Measurements from ENCODE around the gene THRAP3. TPM values are rescaled to one million over a fixed set of nuclear protein-coding genes. Genes with fewer than 3 reads are reported as not detected.
"Not testable (repeated sequence)": the region's sequence is repeated elsewhere in the genome, so short reads cannot be mapped to it uniquely, and the experiment has no call there.

Gene THRAP3
- total RNA-seq, 1 experiment from 2014 or later: 87.7 TPM

DNA sequence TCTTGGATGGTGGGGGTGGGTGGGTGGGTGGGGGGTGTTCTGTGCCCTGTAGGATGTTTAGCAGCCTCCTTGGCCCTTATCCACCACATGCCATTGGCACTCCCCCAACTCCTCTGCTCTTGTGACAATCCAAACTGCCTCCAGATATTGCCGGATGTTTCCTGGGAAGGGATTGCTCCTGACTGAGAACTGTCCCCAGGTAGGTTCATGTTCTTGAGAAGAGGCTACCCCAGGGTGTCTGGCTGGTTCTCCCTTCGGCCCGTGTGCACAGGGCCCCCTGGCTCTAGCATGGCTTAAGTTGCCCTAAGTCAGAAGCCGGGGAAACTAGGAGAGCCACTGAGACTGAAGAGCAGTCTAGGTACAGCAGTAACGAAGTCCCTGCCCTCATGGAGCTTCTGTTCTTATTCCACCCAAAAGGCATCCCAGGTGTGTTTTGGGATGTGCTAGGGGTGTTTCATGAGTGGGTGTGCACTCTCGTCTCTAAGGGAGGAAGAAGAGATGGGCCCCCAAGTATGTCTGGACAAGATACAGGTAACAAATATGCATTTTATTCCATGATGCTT is 19.8 kb upstream of the THRAP3 start:
- peak; percentile 55 for DNase-seq (ENCODE audit: low read depth)

DNA sequence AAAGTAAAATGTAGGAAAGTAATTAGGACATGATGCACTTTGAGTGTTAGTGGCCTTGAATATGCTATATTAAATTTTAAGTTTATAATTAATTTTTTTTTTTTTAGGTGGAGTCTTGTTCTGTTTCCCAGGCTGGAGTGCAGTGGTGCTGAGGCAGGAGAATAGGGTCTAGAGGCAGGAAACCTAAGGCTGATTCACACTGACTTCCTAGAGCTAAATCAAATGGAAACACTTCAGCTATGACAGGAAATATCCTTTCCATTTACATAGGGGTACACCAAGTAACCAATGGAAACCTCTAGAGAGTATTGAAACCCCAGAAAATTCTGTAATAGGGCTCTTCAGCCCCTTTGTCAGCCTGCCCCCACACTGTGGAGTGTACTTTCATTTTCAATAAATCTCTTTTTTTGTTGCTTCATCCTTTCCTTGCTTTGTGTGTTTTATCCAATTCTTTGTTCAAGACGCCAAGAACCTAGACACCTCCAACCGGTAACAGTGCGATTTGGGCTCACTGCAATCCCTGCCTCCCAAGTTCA is 17.9 kb upstream of the THRAP3 start:
- no peak for DNase-seq (ENCODE audit: low read depth)

DNA sequence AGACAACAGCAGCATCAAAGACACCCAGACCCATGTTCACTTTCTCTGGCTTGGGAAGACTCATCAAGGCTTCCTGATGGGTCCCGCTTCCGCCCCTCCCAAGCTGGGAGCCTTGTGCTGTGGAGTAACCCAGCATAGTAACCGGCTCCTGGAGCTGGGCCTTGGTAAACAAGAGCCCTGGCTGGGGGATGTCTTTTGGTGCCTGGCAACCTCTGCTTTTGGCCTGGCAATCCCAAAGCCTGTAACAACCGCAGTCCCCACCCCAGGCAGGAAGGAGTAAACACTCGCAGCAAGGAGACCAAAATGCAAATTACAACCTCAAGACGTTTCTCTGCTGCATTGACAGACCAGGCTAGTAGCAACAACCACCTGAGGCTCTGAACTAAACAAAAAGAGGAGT is 16.9 kb upstream of the THRAP3 start:
- peak; percentile 68 for DNase-seq (ENCODE audit: low read depth)

DNA sequence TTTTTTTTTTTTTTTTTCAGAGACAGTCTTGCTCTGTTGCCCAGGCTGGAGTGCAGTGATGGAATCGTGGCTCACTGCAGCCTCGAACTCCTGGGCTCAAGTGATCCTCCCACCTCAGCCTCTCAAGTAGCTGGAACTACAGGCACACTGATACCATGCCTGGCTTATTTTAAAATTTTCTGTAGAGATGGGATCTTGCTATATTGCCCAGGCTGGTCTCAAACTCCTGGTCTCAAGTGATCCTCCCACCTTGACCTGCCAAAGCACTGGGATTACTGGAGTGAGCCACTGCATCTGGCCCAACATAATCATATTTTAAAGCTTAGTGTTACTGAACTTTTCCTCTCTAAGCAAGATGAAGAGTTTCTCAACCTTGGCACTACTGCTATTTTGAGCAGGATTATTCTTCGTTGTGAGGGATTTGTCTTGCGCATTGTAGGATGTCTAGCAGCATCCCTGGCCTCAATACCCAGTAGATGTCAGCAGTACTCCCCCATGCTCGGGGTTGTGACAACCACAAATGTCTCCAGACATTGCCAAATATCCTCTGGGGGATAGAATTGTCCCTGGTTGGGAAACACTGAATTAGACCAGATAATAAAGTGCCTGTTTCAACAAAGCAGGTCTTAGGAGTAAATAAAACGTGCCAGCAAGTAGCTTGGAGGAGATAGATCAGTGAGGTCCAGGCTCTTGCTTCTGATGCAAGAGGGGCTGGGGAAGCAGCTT is 15.1 kb upstream of the THRAP3 start:
- no peak for DNase-seq (ENCODE audit: low read depth)

DNA sequence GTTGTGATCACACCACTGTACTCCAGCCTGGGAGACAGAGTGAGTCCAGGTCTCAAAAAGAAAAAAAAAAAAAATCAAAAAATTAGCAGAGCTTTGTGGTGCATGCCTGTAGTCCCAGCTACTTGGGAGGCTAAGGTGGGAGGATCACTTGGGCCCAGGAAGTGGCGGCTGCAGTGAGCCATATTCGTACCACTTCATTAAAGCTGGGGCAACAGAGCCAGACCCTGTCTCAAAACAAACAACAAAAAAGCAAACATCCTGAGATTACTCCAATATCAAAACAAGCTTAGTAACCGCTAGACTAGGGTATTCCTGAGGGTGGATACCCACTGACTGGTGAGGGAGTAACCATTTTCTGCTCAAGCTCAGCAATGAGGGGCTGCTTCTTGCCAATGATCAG is 12.9 kb upstream of the THRAP3 start:
- DNase-seq (ENCODE audit: low read depth): no peak

DNA sequence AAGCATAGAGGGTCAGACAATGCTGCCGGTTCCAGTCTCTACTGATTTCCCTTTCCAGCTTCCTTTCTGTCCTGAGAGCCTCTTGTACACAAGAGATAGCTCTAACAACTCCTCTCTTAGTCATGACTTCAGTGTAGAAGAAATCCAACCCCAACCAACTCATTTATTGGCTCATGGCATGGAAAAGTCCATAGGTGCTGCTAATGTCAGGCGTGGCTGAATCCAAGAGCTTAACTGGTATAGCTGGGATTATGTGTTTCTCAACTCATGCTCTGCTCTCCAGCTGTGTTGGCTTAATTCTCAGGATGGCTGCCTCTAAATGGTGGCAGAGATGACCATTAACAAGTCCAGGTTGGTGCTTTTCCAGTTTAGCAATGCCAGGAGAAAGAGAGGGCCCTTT is 12.4 kb upstream of the THRAP3 start:
- no peak for DNase-seq (ENCODE audit: low read depth)

DNA sequence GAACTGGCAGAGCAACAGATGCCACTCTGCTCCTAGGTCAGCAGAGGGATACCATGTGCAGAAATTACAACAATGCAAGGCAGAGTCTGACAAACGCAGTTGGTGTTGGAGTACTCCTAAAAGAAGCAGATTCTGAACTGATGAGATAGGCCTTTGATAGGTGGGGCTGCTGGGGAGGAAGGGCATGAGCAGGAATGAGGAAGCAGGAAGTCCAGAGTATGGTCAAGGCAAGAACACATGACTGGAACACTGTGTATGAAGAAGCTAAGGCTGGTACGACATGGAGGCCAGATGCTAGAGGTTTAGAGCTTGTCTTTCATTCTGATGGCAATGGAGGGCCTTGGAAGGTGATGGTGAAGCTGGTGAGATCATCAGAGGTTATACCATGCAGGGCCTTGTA is 11.5 kb upstream of the THRAP3 start:
- DNase-seq (ENCODE audit: low read depth): no peak

DNA sequence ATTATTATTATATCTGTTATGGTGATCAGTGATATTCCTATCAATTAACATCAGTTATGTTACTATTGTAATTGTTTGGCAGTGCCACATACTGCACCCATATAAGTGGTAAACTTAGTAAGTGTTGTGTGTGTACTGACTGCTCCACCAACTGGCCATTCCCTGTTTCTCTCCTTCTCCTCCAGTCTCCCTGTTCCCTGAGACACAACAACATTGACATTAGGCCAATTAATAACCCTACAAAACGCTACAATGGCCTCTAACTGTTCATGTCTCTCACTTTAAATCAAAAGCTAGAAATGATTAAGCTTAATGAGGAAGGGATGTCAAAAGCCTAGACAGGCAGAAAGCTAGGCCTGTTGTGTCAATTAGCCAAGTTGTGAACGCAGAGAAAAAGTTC is 6.6 kb upstream of the THRAP3 start:
- peak; percentile 55 for DNase-seq (ENCODE audit: low read depth)

DNA sequence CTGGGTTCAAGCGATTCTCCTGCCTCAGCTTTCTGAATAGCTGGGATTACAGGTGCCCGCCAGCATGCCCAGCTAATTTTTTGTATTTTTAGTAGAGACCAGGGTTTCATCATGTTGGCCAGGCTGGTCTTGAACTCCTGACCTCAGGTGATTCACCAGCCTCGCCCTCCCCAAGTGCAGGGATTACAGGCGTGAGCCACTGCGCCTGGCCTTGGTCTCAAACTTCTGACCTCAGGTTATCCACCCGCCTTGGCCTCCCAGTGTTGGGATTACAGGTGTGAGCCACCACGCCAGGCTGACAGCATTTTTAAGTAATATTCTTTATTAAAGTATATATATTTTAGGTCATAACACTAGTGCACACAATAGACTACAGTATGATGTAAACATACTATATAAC is 2.3 kb upstream of the THRAP3 start:
- DNase-seq (ENCODE audit: low read depth): not testable (repeated sequence)

DNA sequence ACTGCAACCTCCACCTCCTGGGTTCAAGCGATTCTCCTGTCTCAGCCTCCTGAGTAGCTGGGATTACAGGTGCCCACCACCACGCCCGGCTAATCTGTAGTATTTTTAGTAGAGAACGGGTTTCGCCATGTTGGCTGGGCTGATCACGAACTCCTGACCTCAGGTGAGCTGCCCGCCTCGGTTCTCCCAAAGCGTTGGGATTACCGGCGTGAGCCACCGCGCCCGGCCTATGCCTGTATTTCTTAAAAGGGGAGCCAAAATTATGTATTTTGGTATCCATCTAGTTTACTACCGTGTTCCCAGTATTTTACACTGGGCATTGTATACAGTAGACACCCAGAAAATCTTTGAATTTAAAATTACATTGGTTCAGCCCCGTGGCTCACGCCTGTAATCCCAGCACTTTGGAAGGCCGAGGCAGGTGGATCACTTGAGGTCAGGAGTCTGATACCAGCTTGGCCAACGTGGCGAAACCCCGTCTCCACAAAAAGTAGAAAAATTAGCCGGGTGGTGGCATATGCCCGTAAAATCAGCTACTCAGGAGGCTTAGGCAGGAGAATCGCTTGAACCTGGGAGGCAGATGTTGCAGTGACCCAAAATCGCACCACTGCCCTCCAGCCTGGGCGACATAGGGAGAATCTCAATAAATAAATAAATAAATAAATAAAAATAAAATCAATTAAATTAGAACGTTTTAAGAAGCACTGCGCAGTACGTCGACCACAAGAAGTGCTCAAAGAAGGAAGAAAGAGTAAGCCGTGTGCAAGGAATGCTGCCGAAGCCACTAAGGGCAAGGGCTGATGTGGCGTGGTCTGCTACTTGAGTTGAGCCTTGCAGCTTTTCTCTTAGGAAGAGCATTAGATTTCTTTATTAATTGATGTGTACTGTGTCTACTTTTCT is 1.5 kb upstream of the THRAP3 start:
- peak; percentile 3 for DNase-seq (ENCODE audit: low read depth)

DNA sequence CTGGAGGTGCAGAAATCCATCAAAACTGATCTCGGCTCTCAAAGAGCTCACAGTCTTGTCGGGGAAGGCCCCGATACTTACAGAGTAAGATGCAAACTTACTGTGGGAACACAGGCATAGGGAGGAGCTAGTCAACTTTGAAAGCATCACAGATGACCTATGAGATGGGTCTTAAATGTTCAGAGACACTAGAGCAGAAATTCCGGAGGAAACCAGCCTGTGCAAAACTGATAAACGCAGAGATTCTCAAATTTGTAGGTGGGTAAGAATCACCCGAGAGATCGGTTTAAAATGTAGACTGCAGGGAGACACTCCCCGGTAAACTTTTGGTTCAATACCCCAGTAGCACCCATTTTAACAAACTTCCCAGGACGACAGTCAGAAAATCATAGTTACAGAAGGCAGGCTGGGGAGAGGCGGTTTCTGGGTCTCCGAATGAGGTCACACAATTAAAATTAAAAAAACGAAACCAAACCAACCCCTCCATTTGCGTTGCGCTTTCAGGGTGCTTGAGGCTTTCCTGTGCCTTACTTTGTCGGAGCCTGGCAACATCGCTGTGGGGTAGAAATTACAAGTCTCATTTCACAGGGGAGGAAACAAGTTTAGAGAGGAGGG is 755 bp upstream of the THRAP3 start:
- peak; percentile 57 for DNase-seq (ENCODE audit: low read depth)

DNA sequence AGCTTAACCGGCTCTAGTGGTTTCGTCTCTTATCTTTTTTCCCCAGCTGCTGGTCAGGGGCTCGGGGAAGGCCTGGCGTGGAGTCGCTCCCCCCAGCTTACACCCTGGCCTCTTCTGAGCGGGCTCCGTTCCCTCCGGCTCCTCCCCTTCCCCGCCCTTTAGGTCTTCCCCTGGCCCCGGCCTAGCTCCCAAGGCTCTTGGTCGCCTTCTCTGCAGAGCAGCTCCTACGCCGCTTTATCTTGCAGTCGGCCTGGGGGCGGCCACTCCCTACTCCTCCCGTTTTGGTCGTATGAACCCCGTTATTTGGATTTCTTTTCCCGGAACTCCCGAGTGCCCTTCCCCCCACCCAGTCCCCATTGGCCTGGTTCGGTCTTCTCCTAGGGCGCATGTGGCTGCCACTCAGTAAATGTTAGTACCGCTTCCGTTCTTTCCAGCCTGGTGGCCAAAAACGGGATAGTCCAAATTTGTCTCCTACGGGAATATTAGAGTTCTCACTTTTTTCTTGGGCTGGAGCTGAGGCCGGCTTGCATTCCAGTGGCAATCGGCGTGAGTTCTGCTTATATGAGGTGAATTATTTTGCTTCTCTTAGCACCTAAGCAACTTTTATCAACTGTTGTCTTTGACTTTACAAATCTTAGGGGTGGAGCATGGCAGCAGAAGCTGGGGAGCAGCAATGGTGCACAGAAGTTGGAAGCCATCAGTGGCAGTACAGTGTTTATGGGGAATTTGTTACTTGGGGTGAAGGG is 467 bp downstream of the THRAP3 start:
- peak; percentile 91 for DNase-seq (ENCODE audit: low read depth)

DNA sequence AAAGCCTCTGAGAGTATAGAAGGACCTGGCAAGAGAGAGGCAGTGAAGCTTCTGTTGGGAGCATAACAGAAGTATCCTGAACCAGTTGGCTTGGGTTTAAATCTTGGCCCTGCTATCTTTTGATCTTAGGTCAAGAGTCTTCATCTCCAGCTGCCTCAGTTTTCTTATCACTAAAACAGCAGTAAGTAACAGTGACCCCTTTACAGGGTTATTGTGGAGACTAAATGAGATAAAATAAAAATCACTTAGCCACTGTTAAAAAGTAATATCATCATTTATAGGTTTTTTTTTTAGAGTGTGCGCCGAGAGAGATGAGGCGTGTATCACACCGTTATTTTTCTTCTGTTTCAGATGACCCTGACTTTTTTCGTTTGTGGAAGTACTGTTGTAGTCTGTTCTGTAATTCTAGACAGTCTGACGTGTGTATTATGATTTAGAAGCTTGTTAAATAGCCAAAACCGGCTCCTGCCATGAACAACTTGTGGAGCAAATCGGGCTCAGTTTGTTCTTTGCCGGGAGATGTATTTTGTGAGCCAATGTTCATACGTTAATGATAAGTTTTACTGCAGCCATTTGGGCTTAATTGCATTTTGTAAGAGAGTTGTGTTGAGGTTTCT is 1.1 kb downstream of the THRAP3 start:
- no peak for DNase-seq (ENCODE audit: low read depth)

DNA sequence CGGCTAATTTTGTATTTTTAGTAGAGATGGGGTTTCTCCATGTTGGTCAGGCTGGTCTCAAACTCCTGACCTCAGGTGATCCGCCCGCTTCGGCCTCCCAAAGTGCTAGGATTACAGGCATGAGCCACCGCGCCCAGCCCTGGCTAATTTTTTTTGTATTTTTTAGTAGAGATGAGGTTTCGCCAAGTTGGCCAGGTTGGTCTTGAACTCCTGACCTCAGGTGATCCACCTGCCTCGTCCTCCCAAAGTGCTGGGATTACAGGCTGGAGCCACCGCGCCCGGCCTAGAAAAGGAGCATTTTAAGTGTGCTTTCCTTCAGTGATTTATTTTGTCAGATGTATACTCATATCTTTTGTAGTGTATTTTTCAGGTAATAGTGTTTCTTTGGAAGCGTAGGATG is 6.0 kb downstream of the THRAP3 start:
- not testable (repeated sequence) for DNase-seq (ENCODE audit: low read depth)

DNA sequence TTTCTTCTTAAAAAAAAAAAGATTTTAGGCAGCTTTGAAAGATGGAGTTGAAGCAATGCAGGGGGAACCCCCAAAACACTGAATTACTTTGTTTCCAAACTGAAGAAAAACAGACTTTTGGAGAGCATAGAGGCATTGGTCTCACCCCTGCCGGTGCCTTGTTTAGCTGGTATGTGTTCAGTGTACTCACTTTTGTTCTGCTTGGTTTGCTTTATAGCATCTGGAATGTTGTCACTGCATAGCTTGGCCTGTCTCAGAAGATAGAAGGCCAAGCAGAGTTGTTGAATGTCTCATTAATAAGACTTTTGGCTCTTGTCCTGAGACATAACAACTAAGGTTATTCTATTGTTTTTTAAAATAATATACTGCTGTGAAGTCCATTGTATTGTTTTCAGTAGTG is 6.9 kb downstream of the THRAP3 start:
- no peak for DNase-seq (ENCODE audit: low read depth)

DNA sequence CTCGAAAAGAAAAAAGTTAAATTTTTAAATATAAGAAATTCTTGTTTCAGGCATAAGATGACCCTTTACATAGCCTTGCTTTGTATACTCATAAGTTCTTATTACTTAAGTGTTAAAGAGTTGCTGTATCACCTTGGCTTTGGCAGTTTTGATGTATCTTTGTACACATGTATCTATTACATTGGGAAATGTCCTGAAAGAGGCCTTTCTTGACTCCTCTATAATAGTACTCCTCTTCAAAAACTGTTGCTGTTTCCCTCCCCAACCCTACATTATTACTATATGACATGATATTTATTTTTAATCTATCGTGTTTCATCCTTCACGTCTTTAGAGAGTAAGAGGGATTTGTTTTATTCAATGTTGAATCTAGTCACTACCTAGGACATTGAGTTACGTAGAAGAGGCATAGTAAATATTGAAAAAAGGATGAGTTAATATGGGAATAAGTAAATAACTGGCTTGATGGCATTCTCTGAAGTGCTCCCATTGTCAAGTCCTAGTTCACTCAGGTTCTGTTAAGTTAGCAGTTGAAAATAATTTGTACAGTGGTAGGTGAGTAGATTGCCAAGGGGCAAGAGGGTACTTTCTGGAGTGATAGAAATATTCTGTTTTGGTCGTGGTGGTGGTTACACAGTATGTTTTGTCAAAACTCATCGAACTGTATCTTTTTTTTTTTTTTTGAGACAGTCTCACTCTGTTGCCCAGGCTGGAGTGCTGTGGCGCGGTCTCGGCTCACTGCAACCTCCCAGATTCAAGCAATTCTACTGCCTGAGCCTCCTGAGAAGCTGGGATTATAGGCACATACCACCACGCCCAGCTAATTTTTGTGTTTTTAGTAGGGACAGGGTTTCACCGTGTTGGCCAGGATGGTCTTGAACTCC is 8.2 kb downstream of the THRAP3 start:
- no peak for DNase-seq (ENCODE audit: low read depth)

DNA sequence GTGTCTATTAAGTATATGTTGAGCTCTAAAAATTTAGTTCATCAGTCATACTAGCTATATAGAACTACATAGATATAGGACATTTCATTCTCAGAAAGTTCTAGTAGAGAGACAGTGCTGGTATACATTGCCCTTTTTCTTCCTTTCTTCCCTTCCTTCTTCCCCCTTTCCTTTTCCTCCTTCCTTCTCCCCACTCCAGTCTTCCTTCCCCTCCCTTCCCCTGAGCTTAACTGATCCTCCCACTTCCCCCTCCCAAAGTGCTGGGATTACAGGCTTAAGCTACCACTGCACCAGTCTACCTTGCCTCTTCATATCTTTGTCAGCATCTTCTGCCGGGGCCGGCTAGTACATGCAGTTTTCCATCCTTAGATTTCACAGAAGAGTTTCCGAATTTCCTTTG is 12.1 kb downstream of the THRAP3 start:
- DNase-seq (ENCODE audit: low read depth): no peak

DNA sequence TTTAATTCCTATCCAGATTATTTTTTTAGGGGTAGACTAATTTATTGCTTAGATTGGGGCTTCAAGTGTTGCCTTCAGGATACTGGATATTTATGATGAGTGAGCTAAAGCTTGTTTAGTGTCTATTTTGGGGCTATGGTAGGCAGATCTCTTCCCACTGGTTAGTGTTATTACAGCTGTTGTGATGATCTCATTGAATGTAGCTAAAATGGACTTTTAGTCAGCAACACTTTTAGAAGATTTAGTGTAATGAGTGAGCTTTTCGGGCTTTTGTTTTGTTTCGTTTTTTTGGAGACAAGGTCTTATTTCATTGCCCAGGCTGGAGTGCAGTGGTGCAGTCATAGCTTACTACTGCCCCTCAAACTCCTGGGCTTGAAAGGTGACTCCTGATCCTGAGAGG is 14.2 kb downstream of the THRAP3 start:
- peak; percentile 94 for DNase-seq (ENCODE audit: low read depth)

DNA sequence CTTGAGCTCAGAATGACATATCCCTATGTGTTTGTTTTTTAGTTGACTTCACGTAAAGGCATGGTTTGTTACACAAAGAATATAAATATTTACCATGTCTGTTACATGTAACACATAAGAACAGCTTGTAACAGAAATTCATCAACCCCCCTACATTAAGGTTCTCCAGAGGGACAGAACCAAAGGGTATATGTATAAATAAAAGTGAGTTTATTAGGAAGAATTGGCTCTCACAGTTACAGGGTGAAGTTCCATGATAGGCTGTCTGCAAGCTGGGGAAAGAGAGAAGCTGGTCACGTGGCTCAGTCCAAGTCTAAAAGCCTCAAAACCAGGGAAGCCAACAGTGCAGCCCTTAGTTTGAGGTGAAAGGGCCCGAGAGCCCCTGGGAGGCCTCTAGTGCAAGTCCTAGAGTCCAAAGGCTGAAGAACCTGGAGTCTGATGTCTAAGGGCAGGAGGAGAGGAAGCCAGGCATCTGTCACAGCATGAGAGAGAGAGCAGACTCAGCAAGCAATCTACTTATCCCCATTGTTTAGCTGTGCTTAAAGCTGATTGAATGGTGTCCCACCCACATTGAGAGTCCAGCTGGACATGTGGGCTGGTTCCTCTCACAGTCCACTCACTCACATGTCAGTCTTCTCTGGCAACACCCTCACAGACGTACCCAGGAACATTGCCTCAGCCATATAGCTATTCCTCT is 15.8 kb downstream of the THRAP3 start:
- peak; percentile 20 for DNase-seq (ENCODE audit: low read depth)
